Measurements from ENCODE around the gene TOMM22. TPM values are rescaled to one million over a fixed set of nuclear protein-coding genes. Genes with fewer than 3 reads are reported as not detected.

The TOMM22 gene
- total RNA-seq, 1 donor from 2014 or later: 108 TPM

DNA sequence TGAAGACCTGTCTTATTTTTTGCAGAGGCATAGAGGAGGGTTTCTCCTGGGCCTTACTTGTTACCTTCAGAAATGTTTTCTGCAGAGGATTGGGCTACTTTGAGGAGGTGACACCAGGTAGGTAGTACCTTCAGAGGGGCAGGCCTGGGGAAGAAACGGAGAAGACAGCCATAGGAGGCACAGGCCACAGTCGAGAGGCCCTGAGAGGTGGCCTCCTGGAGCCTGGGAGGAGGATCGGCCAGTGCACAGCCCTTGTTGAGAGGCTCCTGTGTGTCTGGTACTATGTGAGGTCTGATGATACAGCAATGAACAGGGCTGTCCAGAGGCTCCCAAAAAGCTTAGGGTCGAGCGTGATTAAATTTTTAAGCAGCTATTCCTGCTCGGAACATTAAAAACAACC is 35.5 kb downstream of the TOMM22 start:
- Mint-ChIP-seq H3K4me1 (ENCODE audit: unreplicated experiment) (peaks cover 48% of the 10 kb centered on the region), H3K27me3 (ENCODE audit: unreplicated experiment) (peaks cover 13% of the 10 kb centered on the region), H3K9me3 (ENCODE audit: unreplicated experiment) (no peaks in the 10 kb centered on the region), H3K27ac (ENCODE audit: unreplicated experiment) (peak overlapping the region; percentile 57), H3K36me3 (ENCODE audit: low read depth, unreplicated experiment) (peaks cover 27% of the 10 kb centered on the region), H3K4me3 (ENCODE audit: unreplicated experiment) (no peak overlapping the region)
- TF ChIP-seq, protein P1, sequence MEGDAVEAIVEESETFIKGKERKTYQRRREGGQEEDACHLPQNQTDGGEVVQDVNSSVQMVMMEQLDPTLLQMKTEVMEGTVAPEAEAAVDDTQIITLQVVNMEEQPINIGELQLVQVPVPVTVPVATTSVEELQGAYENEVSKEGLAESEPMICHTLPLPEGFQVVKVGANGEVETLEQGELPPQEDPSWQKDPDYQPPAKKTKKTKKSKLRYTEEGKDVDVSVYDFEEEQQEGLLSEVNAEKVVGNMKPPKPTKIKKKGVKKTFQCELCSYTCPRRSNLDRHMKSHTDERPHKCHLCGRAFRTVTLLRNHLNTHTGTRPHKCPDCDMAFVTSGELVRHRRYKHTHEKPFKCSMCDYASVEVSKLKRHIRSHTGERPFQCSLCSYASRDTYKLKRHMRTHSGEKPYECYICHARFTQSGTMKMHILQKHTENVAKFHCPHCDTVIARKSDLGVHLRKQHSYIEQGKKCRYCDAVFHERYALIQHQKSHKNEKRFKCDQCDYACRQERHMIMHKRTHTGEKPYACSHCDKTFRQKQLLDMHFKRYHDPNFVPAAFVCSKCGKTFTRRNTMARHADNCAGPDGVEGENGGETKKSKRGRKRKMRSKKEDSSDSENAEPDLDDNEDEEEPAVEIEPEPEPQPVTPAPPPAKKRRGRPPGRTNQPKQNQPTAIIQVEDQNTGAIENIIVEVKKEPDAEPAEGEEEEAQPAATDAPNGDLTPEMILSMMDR (IDR thresholded peaks at IDR 0.05; ENCODE audit: unreplicated experiment): no peak
- DNase-seq (ENCODE audit: low spot score): no peak

DNA sequence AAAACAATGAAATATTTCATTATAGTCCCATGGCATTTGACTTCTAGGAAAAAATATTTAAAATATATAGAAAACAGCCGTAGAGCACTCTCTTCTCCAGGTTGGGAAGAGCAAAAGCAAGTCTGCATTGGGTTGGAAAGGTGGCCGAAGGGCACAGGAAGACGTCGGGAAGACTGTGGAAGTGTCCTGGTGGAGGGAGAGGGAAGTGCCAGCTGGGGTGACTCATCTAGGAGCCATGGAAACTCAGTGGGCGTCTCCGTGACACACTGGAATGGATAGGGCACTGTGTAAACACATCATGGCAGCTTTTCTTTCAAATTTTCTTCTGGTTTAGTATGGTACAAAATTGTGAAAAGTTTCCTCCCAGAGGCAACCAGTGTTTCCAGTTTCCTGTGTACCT is 36.7 kb downstream of the TOMM22 start:
- DNase-seq (ENCODE audit: low spot score): peak; percentile 47
- H3K4me1 Mint-ChIP-seq (ENCODE audit: unreplicated experiment): peaks cover 36% of the 10 kb centered on the region
- TF ChIP-seq, protein P1 (IDR thresholded peaks at IDR 0.05; ENCODE audit: unreplicated experiment): peak; percentile 66
- no peak overlapping the region for H3K4me3 Mint-ChIP-seq (ENCODE audit: unreplicated experiment)
- no peak overlapping the region for H3K27ac Mint-ChIP-seq (ENCODE audit: unreplicated experiment)
- peaks cover 28% of the 10 kb centered on the region for H3K36me3 Mint-ChIP-seq (ENCODE audit: low read depth, unreplicated experiment)
- peaks cover 7% of the 10 kb centered on the region for H3K27me3 Mint-ChIP-seq (ENCODE audit: unreplicated experiment)
- no peaks in the 10 kb centered on the region for H3K9me3 Mint-ChIP-seq (ENCODE audit: unreplicated experiment)

DNA sequence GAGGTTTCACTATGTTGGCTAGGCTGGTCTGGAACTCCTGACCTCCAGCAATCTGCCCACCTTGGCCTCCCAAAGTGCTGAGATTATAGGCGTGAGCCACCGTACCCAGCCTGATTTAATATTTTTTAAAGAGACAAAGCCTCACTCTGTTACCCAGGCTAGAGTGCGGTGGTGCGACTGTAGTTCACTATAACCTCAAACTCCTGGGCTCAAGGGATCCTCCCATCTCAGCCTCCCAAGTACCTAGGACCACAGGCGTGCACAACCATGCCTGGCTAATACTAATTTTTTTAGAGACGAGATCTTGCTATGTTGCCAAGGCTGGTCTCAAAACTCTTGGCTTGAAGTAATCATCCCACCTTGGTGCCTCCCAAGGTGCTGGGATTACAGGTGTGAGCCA is 37.4 kb downstream of the TOMM22 start:
- DNase-seq (ENCODE audit: low spot score): no peak
- Mint-ChIP-seq H3K4me1 (ENCODE audit: unreplicated experiment) (peaks cover 29% of the 10 kb centered on the region), H3K9me3 (ENCODE audit: unreplicated experiment) (no peaks in the 10 kb centered on the region), H3K4me3 (ENCODE audit: unreplicated experiment) (no peak overlapping the region), H3K36me3 (ENCODE audit: low read depth, unreplicated experiment) (peaks cover 34% of the 10 kb centered on the region), H3K27me3 (ENCODE audit: unreplicated experiment) (peaks cover 3% of the 10 kb centered on the region), H3K27ac (ENCODE audit: unreplicated experiment) (no peak overlapping the region)
- TF ChIP-seq, protein P1 (IDR thresholded peaks at IDR 0.05; ENCODE audit: unreplicated experiment): no peak

DNA sequence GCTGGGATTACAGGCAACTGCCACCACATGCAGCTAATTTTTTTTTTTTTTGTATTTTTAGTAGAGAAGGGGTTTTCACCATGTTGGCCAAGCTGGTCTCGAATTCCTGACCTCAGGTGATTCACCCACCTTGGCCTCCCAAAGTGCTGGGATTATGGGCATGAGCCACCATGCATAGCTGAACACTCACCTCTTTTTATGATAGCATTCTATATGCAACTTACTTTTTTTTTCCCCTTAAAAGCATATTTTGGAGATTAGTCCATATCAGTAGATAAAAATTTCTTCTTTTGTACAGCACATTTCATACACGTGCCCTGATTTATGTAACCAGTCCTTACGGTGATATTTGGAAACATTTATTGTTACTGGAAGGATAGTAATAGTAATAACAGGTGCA is 38.6 kb downstream of the TOMM22 start:
- no peak overlapping the region for H3K27ac Mint-ChIP-seq (ENCODE audit: unreplicated experiment)
- TF ChIP-seq, protein P1 (IDR thresholded peaks at IDR 0.05; ENCODE audit: unreplicated experiment): no peak
- H3K9me3 Mint-ChIP-seq (ENCODE audit: unreplicated experiment): no peaks in the 10 kb centered on the region
- no peaks in the 10 kb centered on the region for H3K27me3 Mint-ChIP-seq (ENCODE audit: unreplicated experiment)
- no peak for DNase-seq (ENCODE audit: low spot score)
- H3K36me3 Mint-ChIP-seq (ENCODE audit: low read depth, unreplicated experiment): peaks cover 41% of the 10 kb centered on the region
- no peak overlapping the region for H3K4me3 Mint-ChIP-seq (ENCODE audit: unreplicated experiment)
- peaks cover 20% of the 10 kb centered on the region for H3K4me1 Mint-ChIP-seq (ENCODE audit: unreplicated experiment)

DNA sequence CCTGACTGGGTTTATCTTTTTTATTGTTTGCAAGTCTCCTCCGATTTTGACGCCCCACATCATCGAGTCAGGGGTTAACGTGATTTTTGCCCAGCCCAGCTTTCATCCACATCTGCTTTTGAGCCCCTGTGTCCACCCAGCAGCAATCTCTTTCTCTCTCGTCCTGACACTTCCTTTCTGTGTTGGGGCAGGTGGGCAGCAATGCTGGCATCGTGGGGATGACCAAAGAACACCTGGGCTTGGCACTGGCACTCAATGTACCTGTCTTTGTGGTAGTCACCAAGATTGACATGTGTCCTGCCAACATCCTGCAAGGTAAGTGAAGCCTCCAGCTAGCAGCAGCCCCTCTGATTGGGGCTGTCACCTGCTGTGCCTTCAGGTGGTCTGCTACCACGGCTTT is 39.8 kb downstream of the TOMM22 start:
- Mint-ChIP-seq H3K9me3 (ENCODE audit: unreplicated experiment) (no peaks in the 10 kb centered on the region), H3K27me3 (ENCODE audit: unreplicated experiment) (no peaks in the 10 kb centered on the region), H3K4me1 (ENCODE audit: unreplicated experiment) (peaks cover 18% of the 10 kb centered on the region), H3K36me3 (ENCODE audit: low read depth, unreplicated experiment) (peaks cover 45% of the 10 kb centered on the region), H3K4me3 (ENCODE audit: unreplicated experiment) (peak overlapping the region; percentile 19), H3K27ac (ENCODE audit: unreplicated experiment) (no peak overlapping the region)
- DNase-seq (ENCODE audit: low spot score): no peak
- TF ChIP-seq, protein P1 (IDR thresholded peaks at IDR 0.05; ENCODE audit: unreplicated experiment): no peak
